Measurements from ENCODE around the gene SLC9B2. TPM values are rescaled to one million over a fixed set of nuclear protein-coding genes. Genes with fewer than 3 reads are reported as not detected.

SLC9B2 gene
- polyA plus RNA-seq, 1 of the 3 experiments (the other 2 are of a cell fraction) = 11.2 TPM

GRCh38 chr4:103098756-103099440 lies 22.3 kb upstream of the SLC9B2 start:
- H3K9ac ChIP-seq = peak overlapping the region; percentile 64
- H3K9me2 ChIP-seq = no peaks in the 10 kb centered on the region
- H3K79me2 ChIP-seq (ENCODE audit: insufficient read depth) = peaks cover 10% of the 10 kb centered on the region; the same call in 1 of the 2 replicates
- H3K9me3 ChIP-seq = no peaks in the 10 kb centered on the region
- no peaks in the 10 kb centered on the region for H4K20me1 ChIP-seq (ENCODE audit: insufficient read depth)
- H3K4me1 ChIP-seq (ENCODE audit: control insufficient read depth in 1 of 2, insufficient read depth in 2 of 2, low read depth in 1 of 2, low read length in 1 of 2) = peaks cover 7 to 8% of the 10 kb centered on the region in 2 experiments; a peak in 3 of 4 replicates
- H3K4me2 ChIP-seq = peak overlapping the region; percentile 84
- H3K27me3 ChIP-seq (ENCODE audit: insufficient read depth) = no peaks in the 10 kb centered on the region
- TF ChIP-seq MAX (IDR thresholded peaks at IDR 0.05; ENCODE audit: low read depth) = no peak
- TF ChIP-seq CTCF (IDR thresholded peaks at IDR 0.05) = no peak
- TF ChIP-seq FOXM1 (IDR thresholded peaks at IDR 0.05; ENCODE audit: low read depth) = no peak
- no peak for TF ChIP-seq TAF1 (IDR thresholded peaks at IDR 0.05; ENCODE audit: borderline replicate concordance, low read depth, low read length)
- TF ChIP-seq MEF2A (IDR thresholded peaks at IDR 0.05; ENCODE audit: borderline replicate concordance, low read depth) = no peak
- no peak for TF ChIP-seq EZH2phosphoT487 (IDR thresholded peaks at IDR 0.05; ENCODE audit: borderline replicate concordance, low read depth)
- no peak for TF ChIP-seq USF1 (IDR thresholded peaks at IDR 0.05; ENCODE audit: borderline replicate concordance, low read depth)
- TF ChIP-seq CHD2 (IDR thresholded peaks at IDR 0.05; ENCODE audit: low read length, partially characterized antibody) = no peak
- 29% methylated on average over 4 of the region's 4 CpGs for WGBS (ENCODE audit: low lambda C conversion rate)
- peak overlapping the region; percentile 93 for H2AFZ ChIP-seq (ENCODE audit: low read depth)
- peaks cover 3% of the 10 kb centered on the region for H3F3A ChIP-seq (replicated peaks; ENCODE audit: insufficient read depth)
- peaks cover 5% of the 10 kb centered on the region in 2 experiments for H3K36me3 ChIP-seq (replicated peaks in 1 of 2; ENCODE audit: control insufficient read depth in 1 of 2, insufficient read depth in 2 of 2, low read length in 1 of 2)
- H3K27ac ChIP-seq (ENCODE audit: low read depth in 2 of 2, low read length in 1 of 2) = peak overlapping the region; percentile 53 to 79
- DNase-seq = no peak
- POLR2A ChIA-PET = interaction anchor here (0.8 kb wide), 1 partner anchor 8 kb away, joined by 3 read pairs; no protein-coding TSS in a partner anchor
- CTCF ChIA-PET = interaction anchor here (0.7 to 3.0 kb wide), 21 partner anchors 10 to 671 kb away, joined by 3 to 26 read pairs (median 5); no protein-coding TSS in a partner anchor
- H3K4me3 ChIP-seq (ENCODE audit: low read depth in 2 of 2, low read length in 1 of 2) = peak overlapping the region; percentile 58 to 62

GRCh38 chr4:103098341-103098740 lies 21.8 kb upstream of the SLC9B2 start:
- no peak overlapping the region; the same call in 1 of the 2 replicates for H3K9ac ChIP-seq
- peaks cover 7 to 8% of the 10 kb centered on the region in 2 experiments; a peak in 3 of 4 replicates for H3K4me1 ChIP-seq (ENCODE audit: control insufficient read depth in 1 of 2, insufficient read depth in 2 of 2, low read depth in 1 of 2, low read length in 1 of 2)
- H3K27me3 ChIP-seq (ENCODE audit: insufficient read depth) = no peaks in the 10 kb centered on the region
- peak overlapping the region in 1 of 2 experiments; percentile 39; a peak in 1 of 4 replicates for H3K27ac ChIP-seq (ENCODE audit: low read depth in 2 of 2, low read length in 1 of 2)
- H3K4me3 ChIP-seq (ENCODE audit: low read depth in 2 of 2, low read length in 1 of 2) = peak overlapping the region; percentile 58 to 62; a peak in 3 of 4 replicates
- POLR2A ChIA-PET = interaction anchor here (0.8 kb wide), 1 partner anchor 8 kb away, joined by 3 read pairs; no protein-coding TSS in a partner anchor
- no peak for TF ChIP-seq SIN3A (IDR thresholded peaks at IDR 0.05; ENCODE audit: borderline replicate concordance, low read depth, low read length)
- CTCF ChIA-PET = interaction anchor here (0.7 to 3.0 kb wide), 8 partner anchors 9 to 667 kb away, joined by 3 to 26 read pairs (median 12); no protein-coding TSS in a partner anchor
- WGBS (ENCODE audit: low lambda C conversion rate) = 88% methylated on average over 9 of the region's 10 CpGs
- H3F3A ChIP-seq (replicated peaks; ENCODE audit: insufficient read depth) = peaks cover 3% of the 10 kb centered on the region
- H2AFZ ChIP-seq (ENCODE audit: low read depth) = no peak overlapping the region
- no peak for DNase-seq
- no peaks in the 10 kb centered on the region for H4K20me1 ChIP-seq (ENCODE audit: insufficient read depth)
- H3K4me2 ChIP-seq = peak overlapping the region; percentile 84
- H3K36me3 ChIP-seq (replicated peaks in 1 of 2; ENCODE audit: control insufficient read depth in 1 of 2, insufficient read depth in 2 of 2, low read length in 1 of 2) = peaks cover 5 to 8% of the 10 kb centered on the region in 2 experiments
- peaks cover 10% of the 10 kb centered on the region; the same call in 1 of the 2 replicates for H3K79me2 ChIP-seq (ENCODE audit: insufficient read depth)
- H3K9me2 ChIP-seq = no peaks in the 10 kb centered on the region
- no peaks in the 10 kb centered on the region for H3K9me3 ChIP-seq
